ENCODE measurements around the gene SRA1. TPM values are rescaled to one million over a fixed set of nuclear protein-coding genes. Genes with fewer than 3 reads are reported as not detected.

SRA1 gene
- total RNA-seq, 2 donors from 2014 or later: 24.6 to 27.9 TPM

GRCh38 chr5:140555747-140556312, 1.4 kb downstream of the SRA1 start:
- no peaks in the 10 kb centered on the region for H3K27me3 ChIP-seq
- peaks cover 17% of the 10 kb centered on the region for H3K36me3 ChIP-seq
- TF ChIP-seq CTCF (IDR thresholded peaks at IDR 0.05): no peak
- H3K27ac ChIP-seq: peak overlapping the region in 1 of 2 donors; percentile 95
- DNase-seq (ENCODE audit: low spot score): no peak
- H3K4me3 ChIP-seq: peak overlapping the region; percentile 82 to 85
- H3K4me1 ChIP-seq: peaks cover 0 to 36% of the 10 kb centered on the region in 2 donors
- no peaks in the 10 kb centered on the region for H3K9me3 ChIP-seq

DNA sequence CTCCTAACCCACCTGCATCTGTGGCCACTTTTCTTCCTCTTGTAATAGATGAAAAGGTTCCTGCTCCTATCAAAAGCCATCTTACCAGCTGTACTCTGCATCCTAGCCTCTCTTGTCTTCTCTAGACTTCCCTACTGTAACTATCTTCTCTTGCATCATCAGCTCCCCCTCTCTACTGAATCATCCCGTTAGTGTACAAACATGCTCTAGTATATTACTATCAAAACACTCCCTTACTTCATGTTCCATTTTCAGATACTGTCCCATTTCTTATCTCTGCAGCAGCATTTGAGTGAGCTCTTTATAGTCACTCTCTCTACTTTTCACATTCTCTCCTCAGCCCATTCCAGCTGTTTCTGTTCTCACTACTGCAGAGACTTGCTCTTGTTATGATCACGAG, 2.8 kb downstream of the SRA1 start:
- DNase-seq (ENCODE audit: low spot score): no peak
- H3K9me3 ChIP-seq: no peaks in the 10 kb centered on the region
- H3K27me3 ChIP-seq: no peaks in the 10 kb centered on the region
- H3K4me3 ChIP-seq: no peak overlapping the region
- H3K27ac ChIP-seq: no peak overlapping the region
- TF ChIP-seq CTCF (IDR thresholded peaks at IDR 0.05): no peak
- peaks cover 0 to 45% of the 10 kb centered on the region in 2 donors for H3K4me1 ChIP-seq
- peaks cover 28% of the 10 kb centered on the region for H3K36me3 ChIP-seq

DNA sequence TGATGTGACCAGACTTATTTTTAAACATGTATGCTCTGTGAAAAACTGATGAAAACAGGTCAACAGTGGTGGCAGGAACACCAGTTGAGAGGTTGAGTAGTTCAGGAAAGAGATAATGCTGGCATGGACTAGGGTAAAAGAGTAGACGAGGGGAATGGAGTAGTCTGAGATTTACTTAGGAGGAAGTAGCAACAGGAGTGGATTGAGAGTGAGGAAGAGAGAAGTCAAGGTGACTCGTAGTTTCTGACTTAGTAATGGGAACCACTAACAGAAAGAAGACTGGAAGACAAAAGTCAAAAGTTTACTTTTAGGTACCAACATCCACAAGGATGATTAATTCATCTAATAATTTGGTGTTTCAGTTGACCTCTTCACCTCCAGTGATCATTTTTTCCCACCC, 3.6 kb downstream of the SRA1 start:
- no peak for TF ChIP-seq CTCF (IDR thresholded peaks at IDR 0.05)
- H3K4me3 ChIP-seq: no peak overlapping the region
- no peaks in the 10 kb centered on the region for H3K27me3 ChIP-seq
- H3K9me3 ChIP-seq: no peaks in the 10 kb centered on the region
- H3K36me3 ChIP-seq: peaks cover 35% of the 10 kb centered on the region
- no peak for DNase-seq (ENCODE audit: low spot score)
- H3K27ac ChIP-seq: no peak overlapping the region
- peaks cover 0 to 53% of the 10 kb centered on the region in 2 donors for H3K4me1 ChIP-seq

DNA sequence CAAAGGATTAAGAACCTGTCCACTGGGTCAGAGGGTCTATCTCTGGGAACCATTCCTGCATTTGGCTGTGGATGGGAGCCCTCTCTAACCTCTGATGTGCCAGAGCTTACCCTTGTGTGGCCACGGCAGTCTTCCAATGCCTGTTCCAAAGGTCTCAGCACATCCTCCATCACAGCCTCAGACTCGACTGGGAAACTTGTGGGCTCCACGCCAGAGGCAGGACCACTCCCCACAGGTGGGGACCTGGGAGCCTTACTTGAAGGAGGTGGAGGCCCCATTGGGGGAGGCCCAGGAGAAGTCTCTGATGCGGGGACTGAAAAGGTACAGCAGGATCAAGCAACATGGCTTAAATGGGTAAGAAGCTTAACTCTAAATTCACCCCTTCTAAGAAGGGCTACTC, 5.4 kb downstream of the SRA1 start:
- Histone ChIP-seq H3K4me3 (no peak overlapping the region), H3K9me3 (no peaks in the 10 kb centered on the region), H3K36me3 (peaks cover 35% of the 10 kb centered on the region), H3K27me3 (no peaks in the 10 kb centered on the region), H3K27ac (no peak overlapping the region), H3K4me1 (peaks cover 0 to 63% of the 10 kb centered on the region in 2 donors)
- TF ChIP-seq CTCF (IDR thresholded peaks at IDR 0.05): no peak
- no peak for DNase-seq (ENCODE audit: low spot score)

GRCh38 chr5:140550147-140551079, 6.9 kb downstream of the SRA1 start:
- TF ChIP-seq CTCF (IDR thresholded peaks at IDR 0.05): no peak
- no peak for DNase-seq (ENCODE audit: low spot score)
- peak overlapping the region; percentile 96 for H3K27ac ChIP-seq
- H3K9me3 ChIP-seq: no peaks in the 10 kb centered on the region
- peaks cover 0 to 55% of the 10 kb centered on the region in 2 donors for H3K4me1 ChIP-seq
- H3K4me3 ChIP-seq: no peak overlapping the region
- no peaks in the 10 kb centered on the region for H3K27me3 ChIP-seq
- peaks cover 35% of the 10 kb centered on the region for H3K36me3 ChIP-seq
